ENCODE results near the gene TAF10. TPM values are rescaled to one million over a fixed set of nuclear protein-coding genes. Genes with fewer than 3 reads are reported as not detected.

The TAF10 gene
- total RNA-seq, 2 experiments from 2014 or later = 159 to 161 TPM

- H3K4me1 Mint-ChIP-seq = no peaks in the 10 kb centered on the region
- no peak for DNase-seq
- H3K4me3 Mint-ChIP-seq = no peak overlapping the region
- no peaks in the 10 kb centered on the region for H3K27me3 Mint-ChIP-seq
- ChIA-PET POLR2A (no interaction called here), CTCF (no interaction called here)
- H3K27ac Mint-ChIP-seq = no peak overlapping the region
- no peaks in the 10 kb centered on the region for H3K9me3 Mint-ChIP-seq
- no peaks in the 10 kb centered on the region for H3K36me3 Mint-ChIP-seq (ENCODE audit: low read depth)
Observed at GRCh38 chr11:6563667-6564066, 48.3 kb downstream of the TAF10 start.

- H3K36me3 Mint-ChIP-seq (ENCODE audit: low read depth) = no peaks in the 10 kb centered on the region
- ChIA-PET POLR2A (no interaction called here), CTCF (no interaction called here)
- H3K27ac Mint-ChIP-seq = no peak overlapping the region
- no peaks in the 10 kb centered on the region for H3K9me3 Mint-ChIP-seq
- H3K4me3 Mint-ChIP-seq = no peak overlapping the region
- H3K4me1 Mint-ChIP-seq = no peaks in the 10 kb centered on the region
- no peak for DNase-seq
- no peaks in the 10 kb centered on the region for H3K27me3 Mint-ChIP-seq
Observed at GRCh38 chr11:6563121-6563619, 48.8 kb downstream of the TAF10 start.

DNA sequence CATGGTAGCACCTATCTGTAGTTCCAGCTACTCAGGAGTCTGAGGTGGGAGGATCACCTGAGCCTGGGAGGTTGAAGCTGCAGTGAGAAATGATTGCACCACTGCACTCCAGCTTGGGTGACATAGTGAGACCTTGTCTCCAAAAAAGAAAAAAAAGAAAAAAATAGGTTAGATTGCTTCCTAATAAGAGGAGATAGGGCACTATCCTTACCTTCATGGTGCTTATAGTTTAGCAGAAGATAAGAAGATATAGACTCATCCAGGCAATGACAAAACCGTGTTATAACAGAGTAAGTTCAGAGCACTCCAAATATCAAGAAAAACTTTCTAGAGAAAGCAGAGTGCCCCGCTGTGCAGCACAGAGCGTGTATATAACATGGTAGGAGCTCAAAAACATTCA, 50.7 kb downstream of the TAF10 start:
- Mint-ChIP-seq H3K4me1 (no peaks in the 10 kb centered on the region), H3K36me3 (ENCODE audit: low read depth) (no peaks in the 10 kb centered on the region), H3K27me3 (no peaks in the 10 kb centered on the region), H3K27ac (no peak overlapping the region), H3K9me3 (no peaks in the 10 kb centered on the region), H3K4me3 (no peak overlapping the region)
- POLR2A ChIA-PET = no interaction called here
- CTCF ChIA-PET = no interaction called here
- no peak for DNase-seq

Other genes starting within 250 kb of the TAF10 start
- gene SMPD1, start 221.7 kb downstream of the TAF10 start, total RNA-seq = 10 to 100 TPM; 55.1 to 58.5 TPM
- gene APBB1, start 193.1 kb downstream of the TAF10 start, total RNA-seq = 10 to 100 TPM; 56.0 to 57.6 TPM
- under 1 TPM in 1 of 2 experiments, not detected in 1; 0.18 TPM for gene HPX, start 171.2 kb downstream of the TAF10 start, total RNA-seq
- 1 to 10 TPM; 7.9 to 9.9 TPM for gene TRIM3, start 138.3 kb downstream of the TAF10 start, total RNA-seq
- 10 to 100 TPM; 38.5 to 39.2 TPM for gene ARFIP2, start 130.9 kb downstream of the TAF10 start, total RNA-seq
- gene TIMM10B, start 130.7 kb downstream of the TAF10 start, total RNA-seq = 10 to 100 TPM; 39.0 to 40.5 TPM
- gene DNHD1, start 114.9 kb downstream of the TAF10 start, total RNA-seq = 10 to 100 TPM; 18.5 to 19.6 TPM
- 10 to 100 TPM; 21.8 to 24.4 TPM for gene RRP8, start 8.6 kb downstream of the TAF10 start, total RNA-seq
- 100 to 1,000 TPM; 135 to 138 TPM for gene ILK, start 8.4 kb downstream of the TAF10 start, total RNA-seq
- 100 to 1,000 TPM; 130 to 131 TPM for gene TPP1, start 7.2 kb upstream of the TAF10 start, total RNA-seq
- under 1 TPM; 0.23 to 0.25 TPM for gene DCHS1, start 43.6 kb upstream of the TAF10 start, total RNA-seq
- gene MRPL17, start 71.1 kb upstream of the TAF10 start, total RNA-seq = 10 to 100 TPM; 54.1 to 56.3 TPM
- not detected for gene OR2AG2, start 159.8 kb upstream of the TAF10 start, total RNA-seq
- not detected for gene OR2AG1, start 170.8 kb upstream of the TAF10 start, total RNA-seq
- gene OR6A2, start 187.5 kb upstream of the TAF10 start, total RNA-seq = not detected
- not detected for gene OR10A5, start 233.5 kb upstream of the TAF10 start, total RNA-seq